Upper lobe of left lung (tissue), 6 donors: ENCODE measurements around the gene ATP5PF. TPM values are rescaled to one million over a fixed set of nuclear protein-coding genes. Genes with fewer than 3 reads are reported as not detected.
"Not testable (repeated sequence)": the region's sequence is repeated elsewhere in the genome, so short reads cannot be mapped to it uniquely, and the experiment has no call there.

Experiments
- ATAC-seq, 2 donors: fragments of 200-7000 bp; cut with Tn5 transposase; one replicate each; pipeline ENCODE4 v1.9.1; 2022; ENCODE audit warnings: mild to moderate bottlenecking in 2 of 2, moderate library complexity in 2 of 2; ENCODE audit not compliant: low FRiP score in 2 of 2
- DNase-seq, 2 donors: peaks; one replicate each; pipeline ENCODE4 v3.0.0-alpha.2; 2019 to 2020
- H3K27ac ChIP-seq, 4 donors: fragments of 200-600 bp; sonication (generic); one replicate each; pipeline ENCODE4 v1.5.1; 2016 to 2019
- H3K27me3 ChIP-seq, 4 donors: fragments of 200-600 bp; sonication (generic); one replicate each; pipeline ENCODE4 v1.5.1; 2017 to 2019
- H3K36me3 ChIP-seq, 4 donors: fragments of 200-600 bp; sonication (generic); one replicate each; pipeline ENCODE4 v1.5.1; 2016 to 2019
- H3K4me1 ChIP-seq, 4 donors: fragments of 200-600 bp; sonication (generic); one replicate each; pipeline ENCODE4 v1.5.1; 2018 to 2019
- H3K4me3 ChIP-seq, 4 donors: fragments of 200-600 bp; sonication (generic); one replicate each; pipeline ENCODE4 v1.5.1; 2017 to 2019; ENCODE audit warnings: mild to moderate bottlenecking in 2 of 4, moderate library complexity in 1 of 4
- H3K9me3 ChIP-seq, 4 donors: fragments of 200-600 bp; sonication (generic); one replicate each; pipeline ENCODE4 v1.5.1; 2018 to 2019
- CTCF ChIP-seq, 6 experiments: fragments of 450-650 bp in 4 of 6; fragments of 200-600 bp in 2 of 6; sonication (generic) in 2 of 6; IDR thresholded peaks; one replicate each; pipeline ENCODE4 v1.5.1; 2016 to 2019; ENCODE audit warnings: antibody characterized with exemption in 6 of 6
- EP300 ChIP-seq, 4 donors: sonication (generic); formaldehyde crosslinking; IDR thresholded peaks; one replicate each; pipeline ENCODE4 v1.5.1; 2017; ENCODE audit warnings: antibody characterized with exemption in 4 of 4, control low read depth in 2 of 4
- POLR2A ChIP-seq, 4 donors: fragments of 450-650 bp; IDR thresholded peaks; one replicate each; pipeline ENCODE4 v1.5.1; 2016 to 2017; ENCODE audit warnings: antibody characterized with exemption in 4 of 4, mild to moderate bottlenecking in 2 of 4
- POLR2AphosphoS5 ChIP-seq, 2 donors: sonication (generic); formaldehyde crosslinking; IDR thresholded peaks; one replicate each; pipeline ENCODE4 v1.5.1; 2017; ENCODE audit warnings: antibody characterized with exemption in 2 of 2
- WGBS, 2 donors: methylation state at CpG; one replicate each; pipeline ENCODE4 v1.1.5; 2017 to 2018; 5-methylcytosine and 5-hydroxymethylcytosine counted together
- total RNA-seq, 6 donors: library from RNA; depleted of rRNA in 4 of 6; stranded (reverse); fragments of >200 nt in 4 of 6; gene quantifications; one replicate each; pipeline versions ENCODE4 v1.1.0 to v1.2.1, GENCODE V29; 2016 to 2021
- donor health status: DM: no; HTN: no; CAD: no; lungs with moderate emphysema.
- donor health status: DM: no; HTN: yes; CAD: no; lungs with severe emphysema.

Gene ATP5PF
- 10 to 100 TPM; 26.2 to 87.3 (median 64.1) TPM for total RNA-seq

- H3K27me3 ChIP-seq, result no peaks in the 10 kb centered on the region
- peak within 1 kb of the TSS; percentile 75 to 98 (median 88) for H3K4me3 ChIP-seq
- peak; percentile 97 to 100 for ATAC-seq
- peak; percentile 97 to 98 for DNase-seq
- H3K36me3 ChIP-seq, result peaks cover 0 to 2% (median under 1%) of the 10 kb centered on the region in 4 donors
- peak within 1 kb of the TSS; percentile 93 to 100 (median 99) for H3K27ac ChIP-seq
- peaks cover 24 to 40% (median 30%) of the 10 kb centered on the region in 4 donors for H3K4me1 ChIP-seq
- peak in 2 of 6 experiments; percentile 3 to 37 for TF ChIP-seq CTCF (IDR thresholded peaks at IDR 0.05)
- TF ChIP-seq POLR2A (IDR thresholded peaks at IDR 0.05), result peak in 3 of 4 donors; percentile 14 to 68 (median 29)
- TF ChIP-seq EP300 (IDR thresholded peaks at IDR 0.05), result peak in 1 of 4 donors; percentile 46
- peak; percentile 90 to 96 for TF ChIP-seq POLR2AphosphoS5 (IDR thresholded peaks at IDR 0.05)
- no peaks in the 10 kb centered on the region for H3K9me3 ChIP-seq
- 1% methylated on average over 37 to 54 of the region's 64 CpGs for WGBS, 2 donors
These were observed at the start of gene ATP5PF, which contains the start of gene GABPA for GRCh38 chr21:25734904-25735645. ATP5PF (minus strand) TSS chr21:25734904; CDS start chr21:25729794, 5,110 bp downstream. GABPA (plus strand) TSS chr21:25734972; CDS start chr21:25741599, 6,627 bp downstream.

- H3K27me3 ChIP-seq, result not testable (repeated sequence)
- peak in 1 of 2 donors; percentile 79 for DNase-seq
- WGBS, 2 donors, result 93 to 96% methylated on average over 28 to 33 of the region's 52 CpGs
These were observed 43.6 kb upstream of the ATP5PF start for GRCh38 chr21:25778126-25778875.

GRCh38 chr21:25776440-25776839 is 41.7 kb upstream of the ATP5PF start:
- Histone ChIP-seq H3K36me3 (no peaks in the 10 kb centered on the region), H3K27ac (no peak overlapping the region), H3K4me3 (no peak overlapping the region), H3K27me3 (no peaks in the 10 kb centered on the region), H3K9me3 (no peaks in the 10 kb centered on the region), H3K4me1 (peaks cover 0 to 5% (median 1%) of the 10 kb centered on the region in 4 donors)
- 79 to 82% methylated on average over 4 of the region's 4 CpGs for WGBS, 2 donors
- ATAC-seq (no peak), DNase-seq (no peak)
- no peak for TF ChIP-seq EP300 (IDR thresholded peaks at IDR 0.05)
- TF ChIP-seq CTCF (IDR thresholded peaks at IDR 0.05), result no peak
- no peak for TF ChIP-seq POLR2AphosphoS5 (IDR thresholded peaks at IDR 0.05)
- TF ChIP-seq POLR2A (IDR thresholded peaks at IDR 0.05), result no peak

More at GRCh38 chr21:25778126-25778875, 43.6 kb upstream of the ATP5PF start:
- H3K27ac ChIP-seq, H3K36me3 ChIP-seq, H3K9me3 ChIP-seq, H3K4me1 ChIP-seq, H3K4me3 ChIP-seq, ATAC-seq: not testable (repeated sequence)

GRCh38 chr21:25772686-25773085 is 38.0 kb upstream of the ATP5PF start:
- 18 to 19% methylated on average over 2 of the region's 2 CpGs for WGBS, 2 donors
- H3K27ac ChIP-seq, result peak overlapping the region in 1 of 4 donors; percentile 40
- H3K27me3 ChIP-seq, result no peaks in the 10 kb centered on the region
- no peak for ATAC-seq
- no peak for TF ChIP-seq POLR2AphosphoS5 (IDR thresholded peaks at IDR 0.05)
- TF ChIP-seq EP300 (IDR thresholded peaks at IDR 0.05), result no peak
- TF ChIP-seq CTCF (IDR thresholded peaks at IDR 0.05), result no peak
- no peak for TF ChIP-seq POLR2A (IDR thresholded peaks at IDR 0.05)
- no peak overlapping the region for H3K4me3 ChIP-seq
- peaks cover 0 to 25% (median 2%) of the 10 kb centered on the region in 4 donors for H3K36me3 ChIP-seq
- no peaks in the 10 kb centered on the region for H3K9me3 ChIP-seq
- DNase-seq, result no peak
- H3K4me1 ChIP-seq, result peaks cover 0 to 5% (median 1%) of the 10 kb centered on the region in 4 donors

GRCh38 chr21:25767921-25768320 is 33.2 kb upstream of the ATP5PF start:
- no peak overlapping the region for H3K4me3 ChIP-seq
- peaks cover 0 to 4% (median 0%) of the 10 kb centered on the region in 4 donors for H3K4me1 ChIP-seq
- TF ChIP-seq POLR2A (IDR thresholded peaks at IDR 0.05) (no peak), POLR2AphosphoS5 (IDR thresholded peaks at IDR 0.05) (no peak), EP300 (IDR thresholded peaks at IDR 0.05) (no peak), CTCF (IDR thresholded peaks at IDR 0.05) (no peak)
- ATAC-seq (no peak), DNase-seq (no peak)
- no peak overlapping the region for H3K27ac ChIP-seq
- WGBS, 2 donors, result 85 to 94% methylated on average over 3 of the region's 3 CpGs
- no peaks in the 10 kb centered on the region for H3K27me3 ChIP-seq
- H3K9me3 ChIP-seq, result no peaks in the 10 kb centered on the region
- peaks cover 4 to 73% (median 13%) of the 10 kb centered on the region in 4 donors for H3K36me3 ChIP-seq
